Hepatocyte (in vitro differentiated cells): ENCODE measurements around the gene SLC12A8. TPM values are rescaled to one million over a fixed set of nuclear protein-coding genes. Genes with fewer than 3 reads are reported as not detected.

ENCODE experiments used
- DNase-seq: peaks from one replicate; pipeline ENCODE4 v3.0.0-alpha.2; 2016; ENCODE audit warnings: low spot score
- H2AFZ ChIP-seq: fragments of 200-600 bp; sonication (generic); 2 replicates; pipeline ENCODE4 v1.6.0; 2016; ENCODE audit warnings: antibody characterized with exemption, mild to moderate bottlenecking
- H3K27ac ChIP-seq: fragments of 200-600 bp; sonication (generic); 2 replicates; pipeline ENCODE4 v1.5.1; 2016; ENCODE audit warnings: mild to moderate bottlenecking
- H3K27me3 ChIP-seq: fragments of 200-600 bp; sonication (generic); 2 replicates; pipeline ENCODE4 v1.6.1; 2016
- H3K36me3 ChIP-seq: fragments of 200-600 bp; sonication (generic); replicated peaks from 2 replicates; pipeline ENCODE4 v1.5.1; 2016; ENCODE audit warnings: low read depth; ENCODE audit not compliant: insufficient read depth
- H3K4me1 ChIP-seq: fragments of 200-600 bp; sonication (generic); 2 replicates; pipeline ENCODE4 v1.5.1; 2016; ENCODE audit warnings: mild to moderate bottlenecking, moderate library complexity; ENCODE audit not compliant: insufficient read depth
- H3K4me2 ChIP-seq: fragments of 200-600 bp; sonication (generic); 2 replicates; pipeline ENCODE4 v1.6.0; 2016
- H3K4me3 ChIP-seq: fragments of 200-600 bp; sonication (generic); 2 replicates; pipeline ENCODE4 v1.5.1; 2016; ENCODE audit warnings: mild to moderate bottlenecking
- H3K79me2 ChIP-seq: fragments of 200-600 bp; sonication (generic); 2 replicates; pipeline ENCODE4 v1.6.0; 2017; ENCODE audit warnings: mild to moderate bottlenecking
- H3K9me2 ChIP-seq: fragments of 200-600 bp; sonication (generic); replicated peaks from 2 replicates; pipeline ENCODE4 v1.6.0; 2017; ENCODE audit warnings: mild to moderate bottlenecking; ENCODE audit not compliant: insufficient read depth
- H3K9me3 ChIP-seq: fragments of 200-600 bp; sonication (generic); 2 replicates; pipeline ENCODE4 v1.5.1; 2016; ENCODE audit warnings: low read depth, mild to moderate bottlenecking
- H4K20me1 ChIP-seq: fragments of 200-600 bp; sonication (generic); 2 replicates; pipeline ENCODE4 v1.6.0; 2016; ENCODE audit warnings: mild to moderate bottlenecking; ENCODE audit not compliant: insufficient read depth, poor library complexity, severe bottlenecking
- EZH2 ChIP-seq: fragments of 200-600 bp; sonication (generic); IDR thresholded peaks from 2 replicates; pipeline ENCODE4 v1.6.1; 2016; ENCODE audit warnings: antibody characterized with exemption, mild to moderate bottlenecking, borderline replicate concordance
- EZH2phosphoT487 ChIP-seq: fragments of 200-600 bp; sonication (generic); IDR thresholded peaks from one replicate; pipeline ENCODE4 v1.6.1; 2018; ENCODE audit warnings: antibody characterized with exemption, mild to moderate bottlenecking, low read depth, moderate library complexity; ENCODE audit not compliant: unreplicated experiment, severe bottlenecking
- WGBS: methylation state at CpG from one replicate; pipeline ENCODE4 v1.1.6; 2016; ENCODE audit warnings: low lambda C conversion rate; ENCODE audit errors: missing lambda C conversion rate; 5-methylcytosine and 5-hydroxymethylcytosine counted together
- polyA plus RNA-seq: library from polyadenylated mRNA; unstranded; fragments of >200 nt; fragmentation: Nextera tagmentation; extraction: Ambion mirVana; gene quantifications from 2 replicates; pipeline ENCODE4 v1.2.1, GENCODE V29; 2016
- total RNA-seq: library from RNA; depleted of rRNA; stranded (reverse); fragments of >200 nt; gene quantifications from 2 replicates; pipeline ENCODE4 v1.2.3, GENCODE V29; 2014
- TF ChIP-seq, protein P1 (sequence below): fragments of 200-600 bp; sonication (generic); IDR thresholded peaks from 2 replicates; pipeline ENCODE4 v1.5.1; 2016; ENCODE audit warnings: antibody characterized with exemption, mild to moderate bottlenecking; ENCODE audit not compliant: poor library complexity

Gene SLC12A8
- total and polyA plus RNA-seq, 2 experiments from 2014 or later, result 18.9 to 20.0 TPM

DNA sequence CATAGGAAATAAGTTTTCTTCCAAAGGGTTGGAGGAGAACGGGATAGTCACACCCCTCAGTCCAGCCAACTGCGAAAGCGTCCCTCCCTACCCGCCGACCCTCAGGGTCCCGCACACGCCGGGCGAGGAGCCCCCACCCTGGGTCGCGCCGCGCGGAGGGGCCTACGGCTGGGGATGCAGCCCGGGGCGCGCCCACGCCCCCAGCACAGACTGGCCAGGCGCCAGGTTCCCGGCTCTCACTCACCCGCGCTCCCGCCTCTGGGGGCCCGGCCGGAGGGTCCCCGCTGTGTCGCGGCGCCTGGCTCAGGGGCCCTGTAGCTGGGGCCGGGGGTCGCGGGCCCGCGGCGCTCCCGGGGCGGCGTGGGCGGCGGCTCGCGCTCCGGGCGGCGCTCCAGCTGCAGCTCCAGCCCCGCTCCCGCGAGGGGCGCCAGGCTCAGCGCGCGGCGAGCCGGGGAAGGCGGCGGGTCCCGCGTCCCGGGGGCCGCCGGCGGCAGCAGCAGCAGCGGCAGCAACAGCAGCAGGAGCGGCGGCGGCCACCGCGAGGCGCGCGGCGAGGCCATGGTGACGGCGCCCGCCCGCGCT is 157.1 kb downstream of the SLC12A8 start:
- Histone ChIP-seq H3K4me1 (peaks cover 29% of the 10 kb centered on the region), H3K27me3 (no peaks in the 10 kb centered on the region), H2AFZ (peak overlapping the region; percentile 22), H3K36me3 (no peaks in the 10 kb centered on the region), H3K27ac (peak overlapping the region; percentile 76), H3K4me2 (peak overlapping the region; percentile 85), H4K20me1 (peaks cover 9% of the 10 kb centered on the region), H3K9me3 (no peaks in the 10 kb centered on the region), H3K9me2 (no peaks in the 10 kb centered on the region), H3K4me3 (peak overlapping the region; percentile 72), H3K79me2 (peaks cover 24% of the 10 kb centered on the region)
- DNase-seq, result peak; percentile 69
- WGBS, result 2% methylated on average over 15 of the region's 78 CpGs
- no peak for TF ChIP-seq EZH2
- TF ChIP-seq EZH2phosphoT487, result no peak
- TF ChIP-seq, protein P1, sequence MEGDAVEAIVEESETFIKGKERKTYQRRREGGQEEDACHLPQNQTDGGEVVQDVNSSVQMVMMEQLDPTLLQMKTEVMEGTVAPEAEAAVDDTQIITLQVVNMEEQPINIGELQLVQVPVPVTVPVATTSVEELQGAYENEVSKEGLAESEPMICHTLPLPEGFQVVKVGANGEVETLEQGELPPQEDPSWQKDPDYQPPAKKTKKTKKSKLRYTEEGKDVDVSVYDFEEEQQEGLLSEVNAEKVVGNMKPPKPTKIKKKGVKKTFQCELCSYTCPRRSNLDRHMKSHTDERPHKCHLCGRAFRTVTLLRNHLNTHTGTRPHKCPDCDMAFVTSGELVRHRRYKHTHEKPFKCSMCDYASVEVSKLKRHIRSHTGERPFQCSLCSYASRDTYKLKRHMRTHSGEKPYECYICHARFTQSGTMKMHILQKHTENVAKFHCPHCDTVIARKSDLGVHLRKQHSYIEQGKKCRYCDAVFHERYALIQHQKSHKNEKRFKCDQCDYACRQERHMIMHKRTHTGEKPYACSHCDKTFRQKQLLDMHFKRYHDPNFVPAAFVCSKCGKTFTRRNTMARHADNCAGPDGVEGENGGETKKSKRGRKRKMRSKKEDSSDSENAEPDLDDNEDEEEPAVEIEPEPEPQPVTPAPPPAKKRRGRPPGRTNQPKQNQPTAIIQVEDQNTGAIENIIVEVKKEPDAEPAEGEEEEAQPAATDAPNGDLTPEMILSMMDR, result no peak

DNA sequence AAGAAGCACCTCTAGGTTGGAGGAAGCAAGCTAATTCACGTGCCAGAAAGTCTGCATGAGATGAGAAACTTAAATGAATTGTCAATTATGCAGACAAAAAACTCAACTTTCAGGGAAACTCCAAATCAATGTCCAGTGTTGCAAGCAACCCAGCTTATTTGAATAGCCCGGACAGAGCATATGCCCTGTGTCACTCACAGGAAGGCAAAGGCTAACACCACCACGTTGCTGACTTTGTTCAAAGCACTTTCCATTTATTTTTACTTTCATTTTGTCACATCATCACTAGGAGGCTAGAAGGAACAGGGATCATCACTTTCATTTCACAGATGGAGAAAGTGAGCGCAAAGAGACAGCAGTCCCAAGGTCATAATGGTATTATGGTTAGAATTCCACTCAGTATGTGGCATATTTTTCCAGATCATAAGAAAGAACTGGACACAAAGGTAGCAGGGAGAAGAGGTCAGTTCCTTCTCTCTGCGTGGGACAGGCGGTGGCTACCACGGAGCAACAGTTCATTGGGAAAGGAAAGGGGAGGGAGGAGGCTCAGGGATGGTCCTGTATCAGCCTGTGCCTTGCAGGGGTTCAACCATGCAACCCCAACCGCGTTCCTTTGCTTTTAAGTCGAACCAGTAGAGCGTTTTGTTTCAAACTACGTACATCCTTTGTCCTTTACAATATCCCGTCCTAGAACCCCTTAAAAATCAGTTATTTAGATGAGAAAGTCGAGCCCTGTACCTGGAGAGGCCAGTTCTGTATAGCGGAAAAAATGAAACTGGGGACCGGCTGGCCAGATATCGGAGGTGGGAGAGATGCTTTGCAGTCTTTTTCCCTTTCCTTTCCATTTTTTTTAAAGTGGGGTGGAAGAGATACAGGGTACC is 157.9 kb downstream of the SLC12A8 start:
- Histone ChIP-seq H3K27ac (peak overlapping the region; percentile 76), H2AFZ (peak overlapping the region; percentile 22)
- WGBS, result 11% methylated on average over 17 of the region's 17 CpGs

GRCh38 chr3:125054062-125054448 is 158.5 kb downstream of the SLC12A8 start:
- H3K4me2 ChIP-seq, result peak overlapping the region; percentile 85
- TF ChIP-seq, protein P1, result no peak
- no peak for TF ChIP-seq EZH2phosphoT487
- no peak for TF ChIP-seq EZH2
- H4K20me1 ChIP-seq, result peaks cover 9% of the 10 kb centered on the region
- no peaks in the 10 kb centered on the region for H3K27me3 ChIP-seq
- no peaks in the 10 kb centered on the region for H3K9me2 ChIP-seq
- H2AFZ ChIP-seq, result no peak overlapping the region
- H3K27ac ChIP-seq, result peak overlapping the region; percentile 76
- DNase-seq, result no peak
- WGBS, result 68% methylated on average over 7 of the region's 7 CpGs
- no peaks in the 10 kb centered on the region for H3K36me3 ChIP-seq
- peaks cover 29% of the 10 kb centered on the region for H3K4me1 ChIP-seq
- peaks cover 34% of the 10 kb centered on the region for H3K79me2 ChIP-seq
- H3K4me3 ChIP-seq, result peak overlapping the region; percentile 72
- H3K9me3 ChIP-seq, result no peaks in the 10 kb centered on the region

More for the DNA sequence above, 157.9 kb downstream of the SLC12A8 start:
- H3K4me1 ChIP-seq, result peaks cover 29% of the 10 kb centered on the region
- no peaks in the 10 kb centered on the region for H3K36me3 ChIP-seq
- peak overlapping the region; percentile 85 for H3K4me2 ChIP-seq
- DNase-seq, result peak; percentile 52
- H3K4me3 ChIP-seq, result peak overlapping the region; percentile 72
- H3K9me2 ChIP-seq, result no peaks in the 10 kb centered on the region
- peaks cover 9% of the 10 kb centered on the region for H4K20me1 ChIP-seq
- TF ChIP-seq EZH2 (no peak), EZH2phosphoT487 (peak; percentile 66)
- peaks cover 28% of the 10 kb centered on the region for H3K79me2 ChIP-seq
- H3K9me3 ChIP-seq, result no peaks in the 10 kb centered on the region
- no peaks in the 10 kb centered on the region for H3K27me3 ChIP-seq

- TF ChIP-seq, protein P1, result no peak
- TF ChIP-seq EZH2, result no peak
- TF ChIP-seq EZH2phosphoT487, result no peak
- H3K4me2 ChIP-seq, result peak overlapping the region; percentile 85
- DNase-seq, result no peak
- no peaks in the 10 kb centered on the region for H3K9me2 ChIP-seq
- H3K36me3 ChIP-seq, result no peaks in the 10 kb centered on the region
- no peaks in the 10 kb centered on the region for H3K27me3 ChIP-seq
- peaks cover 40% of the 10 kb centered on the region for H3K79me2 ChIP-seq
- no peaks in the 10 kb centered on the region for H3K9me3 ChIP-seq
- 94% methylated on average over 2 of the region's 2 CpGs for WGBS
- H3K27ac ChIP-seq, result no peak overlapping the region
- H4K20me1 ChIP-seq, result peaks cover 9% of the 10 kb centered on the region
- H2AFZ ChIP-seq, result no peak overlapping the region
- H3K4me1 ChIP-seq, result peaks cover 29% of the 10 kb centered on the region
- H3K4me3 ChIP-seq, result no peak overlapping the region
These were observed 159.2 kb downstream of the SLC12A8 start for GRCh38 chr3:125053304-125053699.
